GM19240 (cell line): ENCODE results near the gene EIF2S1.

ENCODE experiments used
- DNase-seq: peaks from one replicate; pipeline ENCODE4 v3.0.0; 2011; ENCODE audit warnings: low spot score; ENCODE audit not compliant: insufficient read length

The EIF2S1 gene

DNA sequence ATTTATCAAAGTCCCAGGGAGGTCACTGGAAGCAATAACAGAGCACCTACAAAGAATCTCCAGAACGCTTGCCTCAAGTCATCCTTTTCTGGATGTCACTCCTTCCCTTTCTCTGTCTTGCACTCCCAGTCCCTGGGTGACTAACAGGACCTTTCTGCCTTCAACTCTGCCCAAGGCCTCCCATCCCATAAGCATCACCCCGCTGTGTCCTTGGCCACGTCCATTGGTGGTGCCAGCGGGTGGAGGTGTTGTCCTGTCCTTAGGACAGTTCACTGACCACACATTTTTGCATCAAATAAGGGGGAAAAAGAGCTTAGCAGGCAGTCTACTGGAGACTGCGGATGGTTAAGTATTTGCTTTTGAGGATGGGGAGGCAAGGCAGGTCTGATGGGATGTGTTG lies 75.5 kb downstream of the EIF2S1 start:
- no peak for DNase-seq
